Central memory CD4-positive, alpha-beta T cell (primary cell): ENCODE results near the gene PTPRG.

Experiments used
- DNase-seq: peaks from one replicate; pipeline ENCODE4 v3.0.0; 2022

PTPRG gene

GRCh38 chr3:61663356-61664104 lies 102.2 kb downstream of the PTPRG start:
- DNase-seq: no peak

GRCh38 chr3:61664105-61664482 lies 102.7 kb downstream of the PTPRG start:
- no peak for DNase-seq

GRCh38 chr3:61665121-61665520 lies 103.8 kb downstream of the PTPRG start:
- DNase-seq: no peak

DNA sequence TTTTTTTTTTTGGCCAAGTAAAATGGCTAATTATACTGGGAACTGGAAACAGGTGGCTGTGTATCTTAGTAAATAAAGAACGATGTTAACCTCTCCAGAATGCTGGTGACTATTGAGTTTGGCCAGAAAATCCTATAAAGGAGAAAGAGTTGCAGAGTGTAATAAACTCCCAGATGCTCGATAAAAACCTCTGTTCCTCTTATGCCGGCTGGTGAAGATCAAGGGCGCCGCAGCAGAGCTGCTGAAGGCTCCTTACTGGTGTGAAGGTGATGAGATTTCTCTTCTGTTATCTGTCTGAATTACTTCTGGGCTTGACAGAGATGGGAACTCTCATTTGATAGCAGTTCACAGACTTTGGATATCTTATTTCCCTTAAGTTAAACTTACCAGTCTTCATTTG lies 104.6 kb downstream of the PTPRG start:
- no peak for DNase-seq

DNA sequence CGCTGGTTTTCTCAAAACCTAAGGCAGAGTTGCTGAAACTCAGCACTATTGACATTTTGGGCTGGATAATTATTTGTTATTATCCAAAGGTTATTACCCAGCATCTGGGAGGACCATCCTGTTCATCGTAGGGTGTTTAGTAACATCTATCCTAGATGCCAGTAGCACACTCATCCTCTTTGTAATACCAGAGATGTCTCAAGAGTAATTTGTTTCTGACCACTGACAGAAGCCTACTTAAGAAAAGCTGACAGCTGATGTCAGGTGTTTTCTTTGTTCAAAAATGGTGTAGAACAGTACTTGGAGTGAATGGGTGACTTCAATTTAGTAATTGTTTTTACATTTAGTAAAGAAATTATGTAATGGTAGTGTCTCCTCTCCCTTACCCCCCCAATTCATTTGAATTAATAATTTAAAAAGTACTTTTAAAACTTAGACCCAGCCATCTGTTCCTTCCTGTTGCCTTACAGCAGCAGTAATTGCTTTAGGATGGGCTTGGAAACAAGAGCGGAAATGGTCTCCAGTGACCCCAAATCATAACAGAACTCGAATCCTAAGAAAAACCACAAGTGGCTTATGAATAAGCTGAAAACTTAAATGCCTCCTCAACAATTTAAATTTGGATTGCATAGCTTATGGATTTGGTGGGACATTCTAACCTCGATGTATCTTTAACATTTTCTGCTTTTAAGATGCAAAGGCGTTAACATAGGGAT lies 105.4 kb downstream of the PTPRG start:
- DNase-seq: no peak

DNA sequence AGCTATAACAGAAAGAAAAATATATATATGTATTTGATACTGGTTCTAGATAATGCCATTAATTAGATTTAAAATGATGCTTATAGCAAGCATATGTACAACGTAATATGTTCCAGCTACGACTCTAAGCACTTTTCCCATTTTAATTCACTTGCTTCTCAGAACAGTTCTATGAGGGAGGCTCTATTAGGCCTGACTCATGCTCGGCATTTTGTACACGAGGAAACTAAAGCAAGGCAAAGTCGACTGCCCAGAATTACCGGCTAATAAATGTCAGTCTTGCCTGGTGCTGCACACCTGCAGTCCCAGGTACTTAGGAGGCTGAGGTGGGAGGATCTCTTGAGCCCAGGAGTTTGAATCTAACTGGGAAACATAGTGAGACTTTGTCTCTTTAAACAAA lies 106.0 kb downstream of the PTPRG start:
- no peak for DNase-seq

DNA sequence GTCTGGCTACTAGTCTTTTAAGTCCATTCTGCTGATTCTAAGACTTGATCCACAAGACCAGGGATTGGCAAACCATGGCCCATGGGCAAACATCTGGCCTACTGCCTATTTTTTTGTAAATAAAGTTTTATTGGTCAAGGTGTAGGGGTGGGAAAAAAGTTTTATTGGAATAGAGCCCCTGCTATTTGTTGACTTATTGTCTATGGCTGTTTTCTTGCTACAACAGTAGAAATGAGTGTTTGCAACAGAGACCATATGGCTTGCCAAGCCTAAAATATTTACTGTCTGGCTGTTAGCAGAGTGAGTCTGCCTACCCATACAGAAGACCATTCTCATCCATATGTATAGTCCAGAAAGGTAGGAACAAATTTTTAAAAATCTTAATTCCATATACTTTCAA lies 106.4 kb downstream of the PTPRG start:
- DNase-seq: no peak

GRCh38 chr3:61668317-61668864 lies 107.0 kb downstream of the PTPRG start:
- no peak for DNase-seq

DNA sequence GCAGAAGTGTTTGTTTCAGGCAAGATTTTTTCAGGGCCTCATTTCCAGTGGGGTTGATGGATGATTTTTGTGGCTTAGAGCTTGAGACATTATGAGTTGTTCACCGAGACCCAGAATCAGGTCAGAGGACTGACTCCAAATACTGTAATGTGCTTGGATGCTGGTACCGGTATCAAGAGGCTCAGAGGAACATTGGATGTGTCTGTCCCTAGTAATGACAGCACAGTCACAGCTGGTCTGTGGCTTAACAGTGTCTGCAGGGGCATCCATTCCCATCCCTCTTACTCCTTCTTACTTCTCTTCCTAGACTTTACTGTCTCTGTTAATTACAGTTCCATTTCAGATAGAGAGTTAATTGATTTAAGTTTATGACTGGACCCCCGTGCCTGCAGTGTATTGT lies 107.8 kb downstream of the PTPRG start:
- DNase-seq: no peak

GRCh38 chr3:61669668-61670299 lies 108.4 kb downstream of the PTPRG start:
- DNase-seq: no peak

- DNase-seq: no peak
These were observed 112.3 kb downstream of the PTPRG start for GRCh38 chr3:61673651-61674050.

- no peak for DNase-seq
These were observed 113.2 kb downstream of the PTPRG start for GRCh38 chr3:61674596-61674995.

- no peak for DNase-seq
These were observed 117.7 kb downstream of the PTPRG start for GRCh38 chr3:61679026-61679425.

DNA sequence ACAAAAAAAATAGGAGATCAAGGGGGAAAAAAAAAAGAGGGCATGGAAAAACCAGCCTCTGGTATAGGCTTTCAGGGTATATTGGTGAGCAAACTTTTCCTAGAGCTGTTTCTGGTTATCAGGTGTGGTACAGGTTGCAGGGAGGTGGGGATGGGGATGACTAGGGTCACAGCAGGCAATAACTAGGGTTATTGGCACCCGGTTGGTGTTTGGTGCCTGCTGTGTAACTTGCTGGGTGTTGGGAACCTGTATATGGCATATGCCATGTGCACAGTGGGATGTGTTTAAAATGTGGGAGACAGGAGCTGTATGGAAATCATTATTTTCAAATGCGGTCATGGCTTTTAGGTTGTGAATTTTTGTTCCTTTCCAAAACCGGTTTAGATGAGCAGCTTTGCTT lies 119.2 kb downstream of the PTPRG start:
- no peak for DNase-seq

DNA sequence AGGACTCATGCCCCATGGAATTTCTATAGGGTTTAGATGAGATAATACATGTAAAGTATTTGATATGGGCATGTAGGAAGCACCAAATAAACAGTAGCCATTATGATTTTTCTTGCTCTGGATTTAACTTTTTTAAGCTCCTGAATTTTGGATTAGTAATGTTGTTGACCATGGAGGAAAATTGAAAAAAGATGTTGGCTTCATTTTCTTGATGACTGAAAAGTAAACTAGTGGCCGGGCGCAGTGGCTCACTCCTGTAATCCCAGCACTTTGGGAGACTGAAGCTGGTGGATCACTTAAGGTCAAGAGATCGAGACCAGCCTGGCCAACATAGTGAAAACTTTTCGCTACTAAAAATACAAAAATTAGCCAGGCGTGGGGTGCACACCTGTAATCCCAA lies 120.3 kb downstream of the PTPRG start:
- no peak for DNase-seq

DNA sequence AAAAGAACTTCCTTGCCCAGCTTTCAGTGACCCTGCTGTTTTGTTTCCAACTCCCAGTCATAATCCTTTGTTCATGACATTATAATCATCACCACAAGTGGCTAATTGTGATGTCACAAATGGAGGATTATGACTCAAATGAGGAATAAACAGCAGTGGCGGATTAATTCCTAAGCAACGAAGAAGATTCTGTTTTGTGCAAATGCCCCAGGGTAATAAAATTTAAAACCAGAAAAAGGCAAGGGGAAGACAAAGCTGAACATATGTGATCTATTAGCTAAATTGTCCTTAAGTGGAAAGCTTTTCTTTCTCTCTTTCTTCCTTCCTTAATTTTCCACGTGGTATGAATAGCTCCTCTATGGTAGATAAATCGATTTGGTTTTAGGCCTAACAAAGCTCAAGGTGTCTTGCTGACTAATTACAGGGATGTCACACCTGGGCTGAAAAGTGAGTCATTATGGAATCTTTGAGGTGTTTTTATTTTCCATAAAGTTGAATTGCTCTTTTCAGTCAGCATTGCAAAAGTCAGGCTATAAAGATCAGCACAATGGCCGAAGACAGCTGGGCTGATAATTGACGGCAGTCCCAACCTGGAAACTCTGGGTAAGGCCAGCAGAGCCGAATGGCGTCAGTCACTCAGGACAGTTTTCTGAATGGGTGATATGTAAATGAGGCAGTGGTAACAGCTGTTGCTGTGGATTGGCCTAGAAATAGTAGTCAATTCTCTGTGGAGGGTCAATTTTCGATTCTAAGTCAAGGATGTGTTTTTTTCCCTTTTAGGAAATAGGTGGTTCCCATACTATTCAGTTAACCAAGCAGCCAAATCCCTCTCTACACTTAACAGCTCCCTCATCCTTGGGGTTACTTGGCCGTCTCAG lies 121.5 kb downstream of the PTPRG start:
- DNase-seq: no peak

- DNase-seq: no peak
These were observed 122.3 kb downstream of the PTPRG start for GRCh38 chr3:61683549-61684236.

GRCh38 chr3:61684386-61684785 lies 123.0 kb downstream of the PTPRG start:
- DNase-seq: no peak

- DNase-seq: no peak
These were observed 124.4 kb downstream of the PTPRG start for GRCh38 chr3:61685755-61686154.

DNA sequence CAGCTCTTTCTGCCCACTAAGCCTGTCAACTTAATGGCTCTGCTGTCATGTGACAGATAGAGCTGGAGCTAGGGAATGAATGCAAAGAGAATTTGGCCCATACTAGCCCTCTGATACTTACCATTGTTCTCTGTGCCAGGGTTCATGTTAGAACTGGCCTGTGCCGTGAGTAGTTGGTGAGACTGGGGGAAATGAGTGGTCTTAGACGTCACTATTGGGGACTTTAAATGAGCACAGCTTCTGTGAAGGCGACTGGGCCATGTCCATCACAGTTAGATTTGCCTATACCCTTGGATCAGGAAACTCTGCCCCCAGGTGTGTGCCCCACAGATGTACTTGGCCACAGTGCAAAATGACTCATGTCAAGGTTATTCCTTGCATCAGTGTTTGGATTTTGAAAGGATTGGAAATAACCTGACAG lies 124.9 kb downstream of the PTPRG start:
- DNase-seq: no peak

GRCh38 chr3:61687206-61687605 lies 125.8 kb downstream of the PTPRG start:
- DNase-seq: no peak

DNA sequence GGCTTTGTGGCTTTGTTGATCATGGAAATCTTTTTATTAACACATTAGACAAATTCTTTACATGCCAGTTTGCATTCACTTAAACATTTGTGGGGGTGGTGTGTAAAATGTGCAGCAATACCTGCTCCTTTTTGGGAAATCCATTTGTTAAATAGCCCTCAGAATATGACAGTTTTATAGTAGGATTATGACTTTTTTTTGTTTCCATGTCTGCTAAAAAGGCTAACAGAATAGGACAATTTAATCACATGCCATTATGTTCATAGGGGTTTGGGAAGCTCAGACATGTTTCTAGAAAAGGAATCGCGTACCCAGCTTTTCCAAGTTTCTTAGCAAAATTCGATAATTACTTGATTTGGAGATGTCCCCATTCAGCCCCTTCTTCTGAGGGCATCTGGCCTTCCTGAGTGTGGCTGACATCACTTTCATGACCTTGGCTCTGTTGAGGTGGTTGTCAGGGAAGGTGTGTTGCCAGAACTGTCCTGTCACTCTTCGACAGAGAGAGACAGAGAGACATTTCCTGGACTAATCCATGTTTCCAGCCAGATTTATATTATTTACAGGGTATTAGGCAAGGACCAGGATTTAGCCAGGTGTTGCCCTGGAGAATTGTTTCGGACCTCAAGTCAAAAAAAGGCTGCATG lies 126.4 kb downstream of the PTPRG start:
- DNase-seq: no peak
